GM19324 (cell line): ENCODE data around the gene PNCK.

Source experiments
- ATAC-seq: cut with Tn5 transposase; IDR thresholded peaks from one replicate; pipeline ENCODE4 v1.9.1; 2021; ENCODE audit warnings: mild to moderate bottlenecking, moderate library complexity; ENCODE audit not compliant: unreplicated experiment, low FRiP score

The PNCK gene

DNA sequence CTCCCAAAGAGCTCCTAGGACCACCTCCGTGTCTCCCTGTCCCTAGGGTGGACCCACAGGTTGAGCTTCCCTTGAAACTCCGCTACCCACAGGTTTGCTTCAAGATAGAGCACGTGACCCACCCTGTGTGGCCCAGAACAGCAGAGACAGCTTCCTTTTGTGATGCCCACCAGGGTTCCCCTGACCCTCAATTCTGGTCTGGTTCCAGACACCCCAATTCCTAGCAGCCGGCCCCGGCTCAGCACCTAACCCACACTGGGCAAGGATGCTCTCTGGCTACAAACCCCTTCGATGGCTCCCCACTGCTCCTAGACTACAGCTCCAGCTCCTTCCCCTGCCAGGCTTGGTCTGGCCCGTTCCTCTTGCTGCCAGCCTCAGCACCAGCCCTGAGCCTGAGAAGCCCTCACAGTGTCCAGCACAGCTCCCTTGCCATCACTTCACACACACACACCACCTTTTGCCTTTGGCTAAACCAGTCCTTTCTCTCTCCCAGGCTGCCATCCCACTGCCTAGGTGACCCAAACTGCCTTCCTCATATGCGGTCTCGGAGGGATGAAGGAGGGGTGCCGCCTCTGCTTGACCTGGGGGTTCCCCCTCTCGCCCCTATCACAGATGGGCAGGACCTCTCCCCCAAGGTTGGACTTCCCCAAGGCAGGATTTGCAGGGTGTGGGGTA, 6.2 kb downstream of the PNCK start:
- ATAC-seq: no peak

DNA sequence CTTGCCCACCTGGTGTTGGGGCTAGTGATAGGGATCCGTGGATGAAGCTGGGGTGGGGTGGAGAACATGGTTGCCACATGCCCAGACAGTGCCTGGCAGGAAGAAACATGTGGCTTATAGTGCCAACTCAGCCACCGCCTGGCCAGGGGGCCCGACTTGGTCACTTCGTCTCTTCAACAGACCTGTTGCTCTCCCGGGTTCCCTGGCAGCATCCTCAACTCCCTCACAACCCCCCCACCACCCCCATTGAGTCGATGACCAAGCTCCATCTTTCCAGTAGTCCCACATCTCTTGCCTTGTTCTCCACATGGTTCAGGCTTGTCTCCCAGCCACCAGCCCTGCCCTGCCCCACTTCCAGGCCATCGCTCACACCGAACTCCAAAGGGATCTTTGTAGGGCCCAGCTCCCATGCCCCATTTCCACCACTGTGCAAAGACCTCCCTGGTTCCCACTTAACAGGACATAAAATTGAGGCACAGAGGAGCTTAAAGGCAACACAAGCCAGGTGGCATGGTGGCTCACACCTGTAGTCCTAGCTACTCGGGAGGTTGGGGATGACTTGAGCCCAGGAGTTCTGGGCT, 7.8 kb downstream of the PNCK start:
- no peak for ATAC-seq

DNA sequence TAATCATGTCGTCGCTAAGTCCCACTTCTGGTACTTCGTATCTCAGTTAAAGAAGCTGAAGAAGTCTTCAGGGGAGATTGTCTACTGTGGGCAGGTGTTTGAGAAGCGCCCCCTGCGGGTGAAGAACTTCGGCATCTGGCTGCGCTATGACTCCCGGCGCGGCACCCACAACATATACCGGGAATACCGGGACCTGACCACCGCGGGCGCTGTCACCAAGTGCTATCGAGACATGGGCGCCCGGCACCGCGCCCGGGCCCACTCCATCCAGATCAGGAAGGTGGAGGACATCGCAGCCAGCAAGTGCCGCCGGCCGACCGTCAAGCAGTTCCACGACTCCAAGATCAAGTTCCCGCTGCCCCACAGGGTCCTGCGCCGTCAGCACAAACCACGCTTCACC, 11.3 kb downstream of the PNCK start:
- no peak for ATAC-seq

DNA sequence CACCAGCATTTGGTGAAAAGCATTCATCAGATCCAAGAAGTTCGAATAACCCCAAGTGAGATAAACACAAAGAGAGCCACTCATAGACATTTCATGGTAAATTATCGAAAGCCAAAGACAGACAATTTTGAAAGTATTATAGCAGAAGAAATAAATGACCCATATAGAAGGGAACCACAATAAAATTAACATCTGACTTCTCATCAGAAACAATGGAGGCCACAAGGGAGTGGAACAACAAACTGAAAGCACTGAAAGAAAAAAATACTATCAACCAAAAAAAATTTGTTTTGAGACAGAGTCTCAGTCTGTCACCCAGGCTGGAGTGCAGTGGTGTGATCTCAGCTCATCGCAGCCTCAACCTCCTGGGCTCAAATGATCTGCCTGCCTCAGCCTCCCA, 14.3 kb downstream of the PNCK start:
- no peak for ATAC-seq

DNA sequence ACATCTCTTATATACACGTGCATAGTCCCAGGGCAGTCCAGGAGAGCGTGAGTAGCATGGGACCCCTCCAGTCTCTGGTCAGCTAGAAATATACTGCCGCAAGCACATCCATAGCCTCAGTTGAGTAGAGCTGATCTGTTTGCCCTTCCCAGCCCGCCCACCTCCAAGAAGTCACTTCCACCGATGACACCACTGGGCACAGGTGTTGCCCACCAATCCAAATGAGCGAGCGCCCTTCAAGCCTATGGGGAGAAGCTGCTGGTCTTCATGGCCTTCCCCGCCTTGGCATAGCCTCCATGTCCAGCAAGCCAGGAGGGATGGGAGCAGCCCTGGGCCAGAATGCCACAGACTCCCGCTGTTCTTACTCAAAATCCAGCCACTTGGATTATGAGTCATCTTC, 16.5 kb downstream of the PNCK start:
- no peak for ATAC-seq

DNA sequence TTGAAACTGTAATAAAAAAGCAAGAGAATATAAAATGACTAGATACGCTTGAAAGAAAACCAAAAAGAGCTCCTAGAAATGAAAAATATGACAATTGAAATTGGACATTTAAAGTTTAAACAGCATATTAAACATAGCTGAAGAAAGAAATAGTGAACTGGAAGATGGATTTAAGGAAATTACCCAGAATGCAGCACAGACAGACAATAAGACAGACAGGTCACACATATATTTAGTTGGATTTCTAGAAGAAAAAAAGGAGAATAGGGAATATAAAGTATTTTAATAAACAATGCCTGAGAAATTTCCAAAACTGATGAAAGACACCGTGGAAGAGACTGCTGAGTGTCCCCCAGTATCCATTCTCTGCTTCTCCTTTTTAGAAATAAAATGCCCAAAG, 20.1 kb downstream of the PNCK start:
- no peak for ATAC-seq

DNA sequence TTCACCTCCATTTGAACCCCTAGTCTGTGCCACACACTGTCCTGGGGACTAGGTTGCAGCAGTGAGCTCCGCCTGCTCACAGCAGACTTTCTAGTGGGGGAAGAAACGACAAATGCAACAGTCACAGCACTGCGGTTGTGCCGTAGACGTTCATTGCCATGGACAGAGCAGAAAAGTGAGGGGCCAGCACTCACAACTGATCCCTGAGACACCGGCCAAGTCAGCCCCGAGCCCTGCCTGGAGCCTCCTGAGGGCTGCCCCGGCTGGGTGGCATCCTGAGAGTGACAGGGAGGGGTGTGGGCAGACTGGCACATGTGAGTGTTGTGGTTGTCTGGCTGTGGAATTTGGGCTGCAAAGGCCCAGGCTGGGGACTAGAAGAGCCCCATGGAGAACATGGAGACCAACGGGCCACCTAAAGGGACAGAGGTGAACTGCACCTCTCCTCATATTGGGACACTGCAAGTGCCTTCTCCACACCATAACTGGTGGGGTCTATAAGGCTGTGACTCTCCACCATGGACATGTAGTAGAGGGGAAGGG, 22.0 kb downstream of the PNCK start:
- ATAC-seq: no peak

DNA sequence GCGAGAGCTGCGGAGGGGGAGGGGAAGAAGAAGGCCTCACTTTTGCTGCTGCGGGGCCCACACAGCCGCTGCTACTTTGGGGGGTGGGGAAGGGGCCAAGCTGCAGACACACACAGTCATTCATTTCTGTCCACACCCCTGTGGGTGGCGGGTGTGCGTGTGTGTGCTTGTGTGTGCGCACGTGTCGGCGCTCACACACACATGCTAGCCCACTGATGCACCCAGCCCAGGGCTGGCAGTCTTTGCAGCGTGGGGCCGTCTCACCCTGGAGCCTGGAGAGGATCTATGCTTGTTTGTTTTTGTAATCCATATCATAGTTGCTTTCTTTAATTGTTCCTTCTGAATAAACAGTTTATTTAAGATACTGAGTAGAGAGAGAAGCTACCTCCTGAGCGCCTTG, 22.7 kb downstream of the PNCK start:
- no peak for ATAC-seq

DNA sequence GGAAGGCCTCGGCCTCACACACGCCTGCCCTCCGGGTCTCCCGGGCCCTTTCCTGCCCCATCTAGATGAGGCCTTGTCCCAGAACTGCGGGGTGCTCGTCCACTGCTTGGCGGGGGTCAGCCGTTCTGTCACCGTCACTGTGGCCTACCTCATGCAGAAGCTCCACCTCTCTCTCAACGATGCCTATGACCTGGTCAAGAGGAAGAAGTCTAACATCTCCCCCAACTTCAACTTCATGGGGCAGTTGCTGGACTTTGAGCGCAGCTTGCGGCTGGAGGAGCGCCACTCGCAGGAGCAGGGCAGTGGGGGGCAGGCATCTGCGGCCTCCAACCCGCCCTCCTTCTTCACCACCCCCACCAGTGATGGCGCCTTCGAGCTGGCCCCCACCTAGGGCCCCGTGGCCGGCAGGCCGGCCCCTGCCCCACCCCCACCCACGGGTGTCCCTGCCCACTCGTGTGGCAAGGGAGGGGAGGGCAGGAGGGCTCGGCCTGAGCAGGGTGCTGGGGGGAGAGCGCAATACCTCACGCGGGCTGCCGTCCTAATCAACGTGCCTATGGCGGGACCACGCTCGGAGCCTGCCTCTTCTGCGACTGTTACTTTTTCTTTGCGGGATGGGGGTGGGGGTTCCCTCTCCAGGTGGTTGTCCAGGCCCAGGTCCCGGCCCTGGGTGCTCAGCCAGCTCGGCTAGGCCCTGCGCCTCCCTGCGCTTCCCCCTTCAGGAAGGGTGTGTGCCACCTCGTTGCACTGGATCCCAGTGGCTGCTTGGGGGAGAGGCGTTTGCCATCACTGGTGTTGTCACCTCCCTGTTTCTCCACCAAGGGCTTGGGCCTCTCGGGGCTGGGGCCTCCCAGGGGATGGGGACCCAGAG, 23.5 kb downstream of the PNCK start:
- no peak for ATAC-seq

DNA sequence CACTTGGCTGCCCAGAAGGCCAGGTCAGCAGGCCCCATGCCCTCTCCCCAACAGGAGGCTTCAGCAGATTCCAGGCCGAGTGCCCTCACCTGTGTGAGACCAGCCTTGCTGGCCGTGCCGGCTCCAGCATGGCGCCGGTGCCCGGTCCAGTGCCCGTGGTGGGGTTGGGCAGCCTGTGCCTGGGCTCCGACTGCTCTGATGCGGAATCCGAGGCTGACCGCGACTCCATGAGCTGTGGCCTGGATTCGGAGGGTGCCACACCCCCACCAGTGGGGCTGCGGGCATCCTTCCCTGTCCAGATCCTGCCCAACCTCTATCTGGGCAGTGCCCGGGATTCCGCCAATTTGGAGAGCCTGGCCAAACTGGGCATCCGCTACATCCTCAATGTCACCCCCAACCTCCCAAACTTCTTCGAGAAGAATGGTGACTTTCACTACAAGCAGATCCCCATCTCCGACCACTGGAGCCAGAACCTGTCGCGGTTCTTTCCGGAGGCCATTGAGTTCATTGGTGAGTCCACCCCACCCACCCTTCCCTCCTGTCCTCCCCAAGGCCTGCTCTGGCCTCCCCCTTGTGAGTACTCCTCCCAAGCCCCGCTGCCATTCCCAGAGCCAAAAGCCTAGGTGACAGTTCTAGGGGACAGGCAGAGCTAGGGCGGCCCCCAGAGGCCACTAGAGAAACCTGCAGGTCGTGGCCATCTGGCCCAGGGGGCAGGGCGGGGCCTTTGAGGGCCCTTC, 24.3 kb downstream of the PNCK start:
- ATAC-seq: no peak

DNA sequence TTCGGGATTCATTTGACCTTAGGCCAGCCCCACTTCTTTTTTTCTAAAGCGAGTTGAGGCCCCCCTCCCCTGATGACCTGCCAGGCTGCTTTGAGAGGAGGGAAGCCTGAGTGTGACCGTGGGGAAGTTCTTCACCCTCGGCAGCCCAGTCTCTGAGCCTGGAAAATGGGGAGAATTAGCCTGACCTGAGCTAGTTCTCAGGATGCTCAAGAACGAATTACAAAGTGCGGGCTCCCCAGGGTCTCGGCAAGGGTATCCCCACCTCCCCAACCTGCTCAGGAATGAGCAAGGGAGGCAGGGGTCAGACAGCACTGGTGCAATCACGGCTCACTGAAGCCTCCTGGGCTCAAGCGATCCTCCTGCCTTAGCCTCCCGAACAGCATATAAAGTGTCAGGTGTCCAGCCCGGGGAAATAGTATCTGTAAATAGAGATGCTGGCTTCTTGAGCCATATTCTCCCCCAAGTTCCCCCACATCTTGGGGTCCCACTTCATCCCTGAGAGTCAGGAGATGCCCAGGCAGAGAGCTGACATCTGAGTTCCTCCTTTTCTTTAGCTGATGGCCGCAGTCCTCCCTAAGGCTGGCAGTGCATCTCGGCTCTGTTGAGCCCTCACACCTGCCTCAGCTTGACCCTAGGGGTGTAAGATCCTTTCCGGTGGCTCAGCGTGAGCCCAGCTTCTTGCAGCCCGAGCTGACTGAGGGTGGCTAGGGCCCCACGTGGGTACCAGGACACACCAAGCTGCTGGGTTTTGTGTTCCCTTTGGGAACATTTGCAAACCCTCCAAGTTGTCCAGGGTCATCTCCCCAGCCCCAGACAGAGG, 25.0 kb downstream of the PNCK start:
- ATAC-seq: no peak

DNA sequence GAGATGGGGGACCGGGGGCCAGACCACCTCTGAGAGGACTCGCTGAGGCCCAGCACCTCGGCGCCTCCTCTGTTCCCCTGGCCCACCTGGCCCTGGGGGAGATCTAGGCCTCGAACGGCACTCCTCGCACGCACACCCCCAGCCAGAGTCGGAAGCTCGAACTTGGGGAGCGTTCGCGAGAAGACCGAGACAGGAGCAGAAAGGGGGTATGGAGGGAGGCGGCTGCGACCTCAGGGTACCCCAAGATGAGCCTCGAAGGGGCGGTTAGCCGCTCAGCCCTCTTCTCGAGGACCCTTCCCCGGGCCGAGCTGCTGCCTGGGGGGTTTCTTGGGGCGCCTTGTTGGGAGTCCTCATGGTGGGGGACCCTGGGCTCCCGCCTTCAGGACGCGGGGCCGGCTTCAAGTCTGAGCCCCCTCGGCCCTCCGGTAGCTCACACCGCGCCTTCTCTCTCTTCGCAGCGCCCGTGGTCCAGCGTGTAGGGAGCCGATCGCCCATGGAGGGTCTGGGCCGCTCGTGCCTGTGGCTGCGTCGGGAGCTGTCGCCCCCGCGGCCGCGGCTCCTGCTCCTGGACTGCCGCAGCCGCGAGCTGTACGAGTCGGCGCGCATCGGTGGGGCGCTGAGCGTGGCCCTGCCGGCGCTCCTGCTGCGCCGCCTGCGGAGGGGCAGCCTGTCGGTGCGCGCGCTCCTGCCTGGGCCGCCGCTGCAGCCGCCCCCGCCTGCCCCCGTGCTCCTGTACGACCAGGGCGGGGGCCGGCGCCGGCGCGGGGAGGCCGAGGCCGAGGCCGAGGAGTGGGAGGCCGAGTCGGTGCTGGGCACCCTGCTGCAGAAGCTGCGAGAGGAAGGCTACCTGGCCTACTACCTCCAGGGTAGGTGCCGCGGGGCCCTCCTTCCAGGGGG, 25.9 kb downstream of the PNCK start:
- ATAC-seq: no peak

DNA sequence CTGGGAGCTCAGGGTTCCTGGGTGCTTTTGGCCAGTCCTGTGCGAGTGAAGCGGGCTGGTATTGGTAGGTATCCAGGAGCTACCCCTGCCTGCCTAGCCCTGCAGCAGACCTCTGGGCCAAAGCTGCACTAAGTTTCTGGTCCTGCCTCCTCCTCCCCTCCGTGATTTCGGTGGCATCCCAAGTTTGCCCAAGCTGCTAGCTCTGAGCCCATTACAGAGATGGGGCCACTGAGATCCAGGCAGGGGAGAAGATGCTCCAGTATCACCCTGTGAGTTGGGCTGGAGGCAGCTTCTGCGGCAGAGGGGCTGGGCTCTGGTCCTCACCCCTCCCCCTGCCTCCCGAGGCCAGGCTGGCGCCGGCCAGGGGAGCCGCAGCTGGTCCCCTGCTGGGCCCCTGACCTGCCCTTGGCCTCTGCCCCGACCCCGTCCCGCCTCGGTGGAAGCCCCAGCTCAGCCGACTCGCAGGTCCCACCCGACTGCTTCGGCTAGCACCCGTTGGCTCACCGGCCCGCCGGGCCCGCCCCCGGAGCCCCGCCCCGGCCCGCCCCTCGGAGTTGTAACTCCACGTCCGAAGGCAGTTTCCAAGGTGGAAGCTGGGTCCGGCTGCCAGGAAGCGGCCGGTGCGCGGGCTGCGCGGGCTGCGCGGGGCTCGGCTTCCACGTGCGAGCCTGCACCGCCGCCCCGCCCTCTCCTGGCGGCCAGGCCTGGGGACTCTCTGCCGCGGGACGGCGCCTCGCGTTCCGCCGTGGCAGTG, 26.8 kb downstream of the PNCK start, which contains the start of gene DUSP9:
DUSP9 (plus strand) TSS at position 584 of the 754 bp plus-strand sequence. CDS start 751 bp downstream, outside the sequence.
- no peak for ATAC-seq

DNA sequence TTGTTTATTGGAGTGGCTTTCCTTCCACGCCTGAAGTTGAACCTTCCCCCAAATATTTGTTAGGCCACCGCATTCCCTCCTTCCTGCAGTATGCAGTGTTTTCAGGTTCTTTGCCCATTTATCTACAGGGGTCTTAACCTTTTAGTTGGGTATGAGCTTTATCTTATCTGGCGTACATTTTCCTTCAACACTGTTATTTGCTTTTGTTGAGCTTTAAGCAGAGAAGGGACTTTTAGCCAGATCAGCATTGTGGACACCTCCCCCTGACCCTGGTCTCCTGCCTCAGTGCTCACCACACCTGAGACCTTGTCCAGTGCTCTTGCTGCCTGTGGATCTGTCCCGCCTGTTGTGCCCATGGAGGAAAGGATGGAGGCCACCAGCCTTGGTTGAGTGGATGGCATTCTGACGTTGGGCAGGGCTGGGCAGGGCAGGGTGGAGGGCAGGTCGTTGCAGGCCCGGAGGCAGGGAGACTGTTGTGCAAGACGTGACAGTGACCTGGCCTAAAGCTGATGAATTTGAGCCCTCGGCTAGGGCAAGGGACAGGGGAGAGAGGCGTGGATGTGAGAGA, 27.6 kb downstream of the PNCK start:
- ATAC-seq: no peak

DNA sequence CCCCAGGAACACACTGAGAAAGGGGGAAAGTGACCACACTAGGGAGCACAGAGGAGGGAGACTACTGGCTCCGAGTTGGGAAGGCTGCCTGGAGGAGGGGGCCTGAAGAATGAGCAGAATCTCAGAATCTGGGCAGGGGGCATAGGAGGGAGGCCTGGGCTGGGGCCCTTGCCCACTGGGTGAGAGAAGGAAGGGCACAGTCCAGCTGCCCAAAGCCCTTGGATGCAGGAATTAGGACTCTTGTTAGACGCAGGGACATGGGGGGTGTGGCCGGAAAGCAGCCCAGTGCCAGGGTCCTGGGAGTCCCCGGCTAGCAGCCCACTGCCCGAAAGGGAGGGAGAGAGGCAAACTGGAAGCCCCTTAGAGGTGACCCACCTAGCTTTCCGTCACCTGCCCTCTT, 28.5 kb downstream of the PNCK start:
- ATAC-seq: no peak

DNA sequence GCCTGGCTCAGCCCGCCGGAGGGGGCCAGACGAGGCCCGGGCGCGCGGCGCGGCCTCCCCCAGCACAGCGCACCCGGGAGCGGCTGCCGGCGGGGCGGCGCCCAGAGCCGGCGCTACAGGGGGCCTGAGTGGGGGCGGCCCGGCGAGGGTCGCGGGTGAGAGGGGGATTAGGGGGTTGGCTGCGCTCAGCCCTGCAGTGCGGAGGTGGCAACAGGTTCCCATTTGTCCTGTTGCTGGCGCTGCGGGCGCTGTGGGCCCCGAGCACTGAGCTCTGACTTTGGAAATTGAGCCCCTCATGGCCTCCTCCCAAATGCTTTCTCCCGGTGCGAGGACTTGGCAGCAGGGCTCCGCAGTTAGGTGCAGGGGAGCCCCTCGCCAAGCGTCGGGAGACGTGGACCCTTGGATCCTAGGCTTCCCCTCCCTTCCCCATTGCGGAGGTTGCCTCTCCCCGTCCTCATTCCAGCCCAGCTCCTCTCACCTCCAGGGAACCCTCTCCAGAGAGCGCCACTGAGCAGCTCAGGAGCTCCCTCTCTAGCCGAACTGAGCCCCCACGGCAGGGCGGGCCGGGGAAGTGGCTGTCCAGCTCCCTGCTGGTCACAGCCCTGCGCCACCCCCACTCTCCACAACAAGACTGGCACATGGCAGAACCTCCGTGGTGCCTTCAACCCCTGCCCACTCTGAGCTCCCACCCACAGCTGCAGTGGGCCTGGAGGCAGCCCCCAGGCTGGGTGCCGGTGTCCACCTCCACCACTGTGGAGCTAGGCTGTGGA, 29.1 kb downstream of the PNCK start:
- no peak for ATAC-seq
